Keratinocyte (primary cell): Measurements from ENCODE around the gene DOP1A. TPM values are rescaled to one million over a fixed set of nuclear protein-coding genes. Genes with fewer than 3 reads are reported as not detected.
A peak's percentile ranks its signal among the peaks of the same experiment; 100 is the strongest.
"Not testable (repeated sequence)": the region's sequence is repeated elsewhere in the genome, so short reads cannot be mapped to it uniquely, and the experiment has no call there.

Source experiments
- DNase-seq: peaks from one replicate; pipeline ENCODE4 v3.0.0-alpha.2; 2011; ENCODE audit warnings: low read depth, missing footprints, low spot score
- FAIRE-seq: peaks from 2 replicates; lab custom pipeline; 2011; peaks lifted over from hg19 to GRCh38; lab: Jason Lieb, UNC
- H2AFZ ChIP-seq: 2 replicates; pipeline ENCODE4 v1.6.0; 2012; ENCODE audit warnings: low read length, control low read depth, inconsistent platforms; ENCODE audit not compliant: control insufficient read depth
- H3K27ac ChIP-seq: 2 replicates; pipeline ENCODE4 v1.5.1; 2011; ENCODE audit warnings: low read length; ENCODE audit not compliant: control insufficient read depth, insufficient read depth
- H3K27me3 ChIP-seq: 3 replicates; pipeline ENCODE4 v1.6.0; 2011; ENCODE audit warnings: low read length; ENCODE audit not compliant: control insufficient read depth, insufficient read depth; ENCODE audit errors: extremely low read depth
- H3K36me3 ChIP-seq, 2 experiments: 2 replicates in 1 of 2; 3 replicates in 1 of 2; pipeline ENCODE4 v1.5.1; 2011; ENCODE audit warnings: low read length in 2 of 2, mild to moderate bottlenecking in 1 of 2; ENCODE audit not compliant: control insufficient read depth in 2 of 2, insufficient read depth in 2 of 2; ENCODE audit errors: extremely low read depth in 1 of 2
- H3K4me1 ChIP-seq: 3 replicates; pipeline ENCODE4 v1.5.1; 2011; ENCODE audit warnings: low read length; ENCODE audit not compliant: control insufficient read depth, insufficient read depth; ENCODE audit errors: extremely low read depth
- H3K4me2 ChIP-seq: 3 replicates; pipeline ENCODE4 v1.6.0; 2011; ENCODE audit warnings: low read depth, low read length; ENCODE audit not compliant: control insufficient read depth, insufficient read depth; ENCODE audit errors: extremely low read depth
- H3K4me3 ChIP-seq, 3 experiments: fragments of 200-600 bp in 1 of 3; sonication (generic) in 1 of 3; 2 replicates in 2 of 3; 3 replicates in 1 of 3; pipeline ENCODE4 v1.5.1; 2011 to 2016; ENCODE audit warnings: low read length in 3 of 3, mild to moderate bottlenecking in 3 of 3, control low read depth in 2 of 3, inconsistent platforms in 1 of 3, low read depth in 1 of 3, mixed read lengths in 1 of 3, mixed run types in 1 of 3, moderate library complexity in 1 of 3; ENCODE audit not compliant: control insufficient read depth in 2 of 3, insufficient read depth in 2 of 3; ENCODE audit errors: extremely low read depth in 1 of 3
- H3K79me2 ChIP-seq: 2 replicates; pipeline ENCODE4 v1.6.0; 2012; ENCODE audit warnings: low read length; ENCODE audit not compliant: control insufficient read depth, insufficient read depth
- H3K9ac ChIP-seq: 3 replicates; pipeline ENCODE4 v1.6.0; 2011; ENCODE audit warnings: low read length; ENCODE audit not compliant: control insufficient read depth, insufficient read depth; ENCODE audit errors: extremely low read depth
- H3K9me1 ChIP-seq: 3 replicates; pipeline ENCODE4 v1.6.0; 2011; ENCODE audit warnings: low read length; ENCODE audit not compliant: control insufficient read depth, insufficient read depth; ENCODE audit errors: extremely low read depth
- H3K9me3 ChIP-seq: 2 replicates; pipeline ENCODE4 v1.5.1; 2012; ENCODE audit warnings: low read depth, low read length; ENCODE audit not compliant: control insufficient read depth
- H4K20me1 ChIP-seq: 3 replicates; pipeline ENCODE4 v1.6.0; 2011; ENCODE audit warnings: low read length; ENCODE audit not compliant: control insufficient read depth, insufficient read depth; ENCODE audit errors: extremely low read depth
- EZH2 ChIP-seq: IDR thresholded peaks from one replicate; pipeline ENCODE4 v1.6.1; 2012; ENCODE audit warnings: inconsistent platforms, mild to moderate bottlenecking, low read length, moderate library complexity
- dilution Hi-C: fragments of 300-500 bp; cut with MboI; formaldehyde crosslinking; loops from one replicate; pipeline ENCODE4 v1.7.0; 2020; ENCODE audit warnings: low sequenced_read_pairs; ENCODE audit not compliant: extremely low pct_ligation_motif_present
- polyA plus RNA-seq, 5 experiments: library from polyadenylated mRNA; depleted of rRNA in 3 of 5; stranded (reverse) in 3 of 5; stranded (forward) in 1 of 5; unstranded in 1 of 5; fragments of >200 nt; gene quantifications; 1 replicate in 1 of 5; 2 replicates in 3 of 5; 3 replicates in 1 of 5; pipeline versions ENCODE4 v1.2.1 to v1.2.3, GENCODE V29; 2011 to 2012; ENCODE audit warnings: missing spikeins in 2 of 5, low read depth in 1 of 5, low replicate concordance in 1 of 5
- TF ChIP-seq, protein P1 (sequence below), 3 experiments: IDR thresholded peaks in 1 of 3; conservative IDR thresholded peaks in 1 of 3; optimal IDR thresholded peaks in 1 of 3; 2 replicates in 2 of 3; 3 replicates in 1 of 3; pipeline versions ENCODE3 to v1.5.1; 2011; ENCODE audit warnings: low read length in 3 of 3, mild to moderate bottlenecking in 3 of 3, moderate library complexity in 2 of 3, control low read depth in 1 of 3, inconsistent platforms in 1 of 3; ENCODE audit not compliant: insufficient read depth in 2 of 3; ENCODE audit errors: extremely low read depth in 1 of 3

The DOP1A gene
- polyA plus RNA-seq, 1 donor (not counting 4 experiments of a cell fraction or from before 2014, with no cell fraction given), result 14.1 TPM

DNA sequence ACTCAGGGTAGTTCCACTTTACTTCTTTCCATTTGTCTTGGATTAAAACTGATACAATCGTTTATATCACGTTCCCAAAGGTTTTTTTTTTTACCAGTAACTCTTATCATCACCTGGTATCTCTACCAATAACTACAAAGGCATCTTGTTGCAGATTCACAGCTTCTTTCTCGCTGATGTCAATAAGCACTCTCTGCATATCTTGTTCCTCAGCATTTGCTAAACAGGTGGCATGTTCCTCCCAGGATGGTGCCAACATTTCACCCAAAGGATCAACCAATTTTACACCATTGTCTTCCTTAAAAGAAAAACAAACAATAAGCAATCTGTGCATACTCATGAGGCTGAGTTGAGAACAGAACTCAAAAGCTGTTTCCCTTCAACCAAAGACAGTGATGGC is 121.0 kb downstream of the DOP1A start:
- dilution Hi-C loops, result no loop called here
- no peak overlapping the region for H2AFZ ChIP-seq
- no peak overlapping the region for H3K4me2 ChIP-seq
- TF ChIP-seq EZH2, result no peak
- TF ChIP-seq, protein P1, sequence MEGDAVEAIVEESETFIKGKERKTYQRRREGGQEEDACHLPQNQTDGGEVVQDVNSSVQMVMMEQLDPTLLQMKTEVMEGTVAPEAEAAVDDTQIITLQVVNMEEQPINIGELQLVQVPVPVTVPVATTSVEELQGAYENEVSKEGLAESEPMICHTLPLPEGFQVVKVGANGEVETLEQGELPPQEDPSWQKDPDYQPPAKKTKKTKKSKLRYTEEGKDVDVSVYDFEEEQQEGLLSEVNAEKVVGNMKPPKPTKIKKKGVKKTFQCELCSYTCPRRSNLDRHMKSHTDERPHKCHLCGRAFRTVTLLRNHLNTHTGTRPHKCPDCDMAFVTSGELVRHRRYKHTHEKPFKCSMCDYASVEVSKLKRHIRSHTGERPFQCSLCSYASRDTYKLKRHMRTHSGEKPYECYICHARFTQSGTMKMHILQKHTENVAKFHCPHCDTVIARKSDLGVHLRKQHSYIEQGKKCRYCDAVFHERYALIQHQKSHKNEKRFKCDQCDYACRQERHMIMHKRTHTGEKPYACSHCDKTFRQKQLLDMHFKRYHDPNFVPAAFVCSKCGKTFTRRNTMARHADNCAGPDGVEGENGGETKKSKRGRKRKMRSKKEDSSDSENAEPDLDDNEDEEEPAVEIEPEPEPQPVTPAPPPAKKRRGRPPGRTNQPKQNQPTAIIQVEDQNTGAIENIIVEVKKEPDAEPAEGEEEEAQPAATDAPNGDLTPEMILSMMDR (optimal IDR thresholded peaks at IDR 0.05 in 1 of 3, IDR thresholded peaks at IDR 0.05 in 1 of 3, conservative IDR thresholded peaks at IDR 0.05 in 1 of 3; ENCODE audit: extremely low read depth in 1 of 3, insufficient read depth in 2 of 3, low read length in 3 of 3), result no peak
- H3K79me2 ChIP-seq, result peaks cover 26% of the 10 kb centered on the region
- H3K9me1 ChIP-seq, result peaks cover 2% of the 10 kb centered on the region
- no peak overlapping the region for H3K4me3 ChIP-seq
- H4K20me1 ChIP-seq, result no peaks in the 10 kb centered on the region
- FAIRE-seq (no peak), DNase-seq (no peak)
- no peak overlapping the region for H3K9ac ChIP-seq
- peaks cover 11% of the 10 kb centered on the region for H3K4me1 ChIP-seq
- H3K27ac ChIP-seq, result no peak overlapping the region
- no peaks in the 10 kb centered on the region for H3K27me3 ChIP-seq
- peaks cover 1 to 38% of the 10 kb centered on the region in 2 experiments for H3K36me3 ChIP-seq
- H3K9me3 ChIP-seq, result no peaks in the 10 kb centered on the region

DNA sequence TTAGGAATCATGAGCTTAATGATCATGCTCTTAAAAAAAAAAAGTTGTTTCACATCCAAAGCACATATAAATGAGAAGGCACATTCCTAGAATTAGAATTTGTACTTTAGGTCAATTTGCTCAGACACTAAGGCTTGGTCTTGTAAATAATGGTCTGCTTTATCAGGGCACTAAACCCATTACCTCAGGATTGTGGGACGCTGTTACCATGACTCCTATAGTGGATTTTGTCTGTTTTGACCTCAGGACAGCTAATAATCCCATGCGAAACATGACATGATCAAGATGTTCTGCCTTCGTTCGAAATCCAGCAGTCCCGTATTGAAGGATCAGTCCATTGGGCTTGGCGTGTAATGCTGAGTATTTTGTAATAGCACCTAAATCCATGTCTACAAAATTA is 123.2 kb downstream of the DOP1A start:
- FAIRE-seq, result no peak
- Histone ChIP-seq H3K9me1 (peaks cover 2% of the 10 kb centered on the region), H3K9me3 (no peaks in the 10 kb centered on the region), H2AFZ (no peak overlapping the region), H3K4me3 (no peak overlapping the region), H4K20me1 (no peaks in the 10 kb centered on the region), H3K27ac (no peak overlapping the region), H3K9ac (no peak overlapping the region), H3K27me3 (no peaks in the 10 kb centered on the region), H3K4me2 (no peak overlapping the region), H3K79me2 (peaks cover 26% of the 10 kb centered on the region), H3K4me1 (peaks cover 13% of the 10 kb centered on the region), H3K36me3 (peaks cover 1 to 35% of the 10 kb centered on the region in 2 experiments)
- dilution Hi-C loops, result no loop called here
- no peak for TF ChIP-seq EZH2
- TF ChIP-seq, protein P1 (optimal IDR thresholded peaks at IDR 0.05 in 1 of 3, IDR thresholded peaks at IDR 0.05 in 1 of 3, conservative IDR thresholded peaks at IDR 0.05 in 1 of 3; ENCODE audit: extremely low read depth in 1 of 3, insufficient read depth in 2 of 3, low read length in 3 of 3), result no peak
- DNase-seq, result no peak

DNA sequence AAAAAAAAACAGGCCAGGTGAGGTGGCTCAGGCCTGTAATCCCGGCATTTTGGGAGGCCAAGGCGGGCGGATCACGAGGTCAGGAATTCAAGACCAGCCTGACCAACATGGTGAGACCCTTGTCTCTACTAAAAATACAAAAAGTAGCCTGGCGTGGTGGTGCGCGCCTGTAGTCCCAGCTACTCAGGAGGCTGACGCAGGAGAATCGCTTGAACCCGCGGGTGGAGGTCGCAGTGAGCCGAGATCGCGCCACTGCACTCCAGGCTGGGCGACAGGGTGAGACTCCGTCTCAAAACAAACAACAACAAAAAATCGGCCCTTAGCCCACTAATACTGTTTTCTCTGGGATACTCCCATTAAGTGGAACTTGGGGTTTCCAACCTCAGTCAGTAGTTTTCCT is 124.5 kb downstream of the DOP1A start:
- DNase-seq, H2AFZ ChIP-seq, H3K27me3 ChIP-seq, dilution Hi-C loops, H3K9me3 ChIP-seq, FAIRE-seq, H3K9me1 ChIP-seq, H4K20me1 ChIP-seq: not testable (repeated sequence)
- H3K27ac ChIP-seq, result peak overlapping the region; percentile 88
- peak overlapping the region; percentile 84 for H3K4me2 ChIP-seq
- peaks cover 0 to 31% of the 10 kb centered on the region in 2 experiments for H3K36me3 ChIP-seq
- H3K4me1 ChIP-seq, result peaks cover 13% of the 10 kb centered on the region
- peak overlapping the region; percentile 89 to 90 (median 89) for H3K4me3 ChIP-seq
- H3K79me2 ChIP-seq, result peaks cover 26% of the 10 kb centered on the region
- H3K9ac ChIP-seq, result peak overlapping the region; percentile 93
